Activated CD8-positive, alpha-beta memory T cell treated with anti-CD3 and anti-CD28 coated beads, Interleukin-2, amount 50 U/mL, for 48 hours (primary cell): ENCODE data around the gene PSMD13.
"Not testable (repeated sequence)": the region's sequence is repeated elsewhere in the genome, so short reads cannot be mapped to it uniquely, and the experiment has no call there.

Experiments
- DNase-seq: peaks from one replicate; pipeline ENCODE4 v3.0.0-alpha.2; 2020

Gene PSMD13

GRCh38 chr11:220641-221215 lies 16.0 kb upstream of the PSMD13 start:
- DNase-seq, result not testable (repeated sequence)

DNA sequence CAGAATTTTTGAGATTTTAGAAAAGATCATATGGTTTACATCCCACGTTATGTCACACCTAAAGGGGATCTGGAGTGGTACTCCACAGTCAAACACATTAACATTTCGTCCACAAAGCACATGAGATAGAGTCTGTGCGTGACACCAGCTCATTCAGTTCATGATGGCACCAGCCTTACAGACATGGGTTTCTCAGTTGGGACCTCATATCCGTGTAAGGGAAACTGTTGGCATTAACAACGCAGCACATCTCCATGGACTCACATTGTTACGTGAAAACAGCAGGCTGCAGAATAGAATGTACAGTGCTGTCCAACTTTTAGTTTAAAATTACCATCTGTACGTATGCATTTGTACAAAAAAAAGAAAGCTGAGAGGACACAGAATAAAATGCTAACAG lies 15.2 kb upstream of the PSMD13 start:
- DNase-seq, result no peak

GRCh38 chr11:221998-222789 lies 14.6 kb upstream of the PSMD13 start:
- DNase-seq, result peak; percentile 23

DNA sequence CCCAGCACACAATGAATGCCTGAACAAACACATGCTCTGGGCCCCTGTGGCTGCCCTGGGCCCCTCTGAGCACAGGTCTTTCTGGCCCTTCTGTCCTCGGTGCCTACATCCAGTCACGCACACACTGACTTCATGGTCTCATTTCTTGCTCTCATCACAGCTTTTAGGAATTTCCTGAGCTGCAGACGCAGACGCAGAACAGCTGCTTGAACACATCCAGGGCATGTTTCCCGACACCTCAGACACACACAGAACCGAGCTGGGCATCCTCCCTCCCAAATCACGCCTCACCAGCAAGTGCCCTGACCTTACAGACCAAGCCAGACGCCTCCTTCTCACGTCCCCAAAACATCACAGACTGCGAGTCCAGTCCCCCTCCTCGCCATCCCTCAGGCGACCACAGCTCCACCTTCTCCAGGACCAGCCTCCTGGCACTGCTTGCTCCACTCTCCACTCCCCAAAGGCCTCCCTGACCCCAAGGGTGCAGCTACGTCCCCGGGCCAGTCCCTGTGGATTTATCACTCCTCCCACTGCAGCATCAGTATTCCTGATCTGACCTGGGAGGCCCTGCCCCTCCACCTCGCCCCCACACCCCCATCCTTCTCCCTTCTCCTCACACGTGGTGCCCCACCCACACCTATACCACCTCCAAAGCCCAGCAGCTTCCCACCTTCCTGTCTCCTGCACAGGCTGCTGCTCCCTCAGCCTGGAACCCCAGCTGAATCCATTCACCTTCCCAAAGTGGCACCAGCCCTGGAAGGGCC lies 13.6 kb upstream of the PSMD13 start:
- peak; percentile 37 for DNase-seq

- DNase-seq, result peak; percentile 34
Measured at GRCh38 chr11:223884-224283, 12.9 kb upstream of the PSMD13 start.

DNA sequence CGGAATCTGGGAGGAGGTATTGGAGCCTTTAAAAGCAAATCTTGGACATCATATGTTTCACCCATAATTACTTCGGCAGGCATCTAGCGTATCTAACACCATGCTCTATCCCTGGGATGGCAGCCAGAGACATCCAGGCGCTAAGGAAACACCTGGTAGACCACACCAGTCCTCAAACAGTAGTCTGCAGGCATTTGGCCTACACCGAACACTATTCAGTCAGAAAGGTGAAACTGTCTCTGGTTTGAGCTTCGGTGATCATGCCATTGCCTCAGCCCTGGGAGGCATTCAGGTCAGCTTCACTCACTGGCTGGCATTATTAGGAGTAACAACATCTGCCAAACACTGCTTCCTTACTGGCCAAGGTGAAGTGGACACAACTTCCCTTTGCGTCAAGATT lies 12.4 kb upstream of the PSMD13 start:
- DNase-seq, result no peak

DNA sequence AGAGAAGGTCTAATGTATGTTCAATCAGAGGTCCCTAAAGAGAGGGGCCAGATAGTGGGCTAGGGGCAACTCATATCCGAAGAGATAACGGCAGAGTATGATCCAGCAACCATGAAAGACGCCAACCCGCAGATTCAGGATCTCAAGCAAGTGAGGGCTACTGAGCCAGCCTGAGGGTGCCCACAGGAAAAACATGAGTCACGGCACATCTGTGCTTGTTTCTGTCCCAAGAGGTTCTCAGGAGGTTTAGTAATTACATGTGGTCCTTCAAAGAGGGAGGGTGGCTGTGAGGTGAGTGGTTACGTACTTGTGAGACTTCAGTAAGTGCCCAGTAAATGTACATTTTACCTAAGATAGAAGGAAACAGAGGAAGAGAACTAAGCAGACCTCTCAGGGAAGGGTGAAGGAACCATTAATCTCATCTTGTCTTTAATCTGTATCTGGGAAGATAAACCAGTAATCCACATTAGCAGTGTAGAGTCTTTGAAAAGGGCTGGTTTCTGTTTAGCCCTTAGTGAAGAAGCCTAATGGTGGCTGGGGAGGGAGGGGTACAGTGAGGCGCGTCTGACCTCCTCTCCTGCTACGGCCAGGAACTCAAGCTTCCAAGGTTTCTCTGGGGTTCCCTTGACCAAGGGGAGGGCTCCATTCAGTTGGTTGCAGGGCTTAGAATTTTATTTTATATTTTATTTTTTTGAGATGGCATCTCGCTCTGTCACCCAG lies 10.9 kb upstream of the PSMD13 start:
- peak; percentile 56 for DNase-seq

GRCh38 chr11:227824-228379 lies 8.9 kb upstream of the PSMD13 start:
- DNase-seq, result peak; percentile 4

DNA sequence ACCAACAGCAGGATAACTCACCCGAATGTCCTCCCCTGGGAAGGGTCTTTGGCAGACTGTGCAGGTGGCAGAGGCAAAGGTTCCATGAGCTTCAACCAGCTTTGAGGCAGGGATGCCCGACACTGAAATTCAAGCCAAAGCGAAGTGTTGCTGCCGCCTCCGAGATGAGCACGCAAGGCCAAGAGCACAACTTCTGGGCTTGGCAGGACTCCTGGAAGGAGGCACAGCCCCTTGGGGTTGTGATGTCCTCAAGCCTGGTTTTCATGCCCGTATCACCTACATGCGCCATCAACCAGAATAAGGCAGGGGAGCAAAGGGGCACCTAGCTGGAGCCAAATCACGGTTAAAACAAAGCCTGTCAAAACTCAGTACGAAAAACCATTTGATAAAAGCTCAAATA lies 6.3 kb upstream of the PSMD13 start:
- peak; percentile 36 for DNase-seq

- peak; percentile 37 for DNase-seq
Measured at GRCh38 chr11:232783-233565, 3.8 kb upstream of the PSMD13 start.

DNA sequence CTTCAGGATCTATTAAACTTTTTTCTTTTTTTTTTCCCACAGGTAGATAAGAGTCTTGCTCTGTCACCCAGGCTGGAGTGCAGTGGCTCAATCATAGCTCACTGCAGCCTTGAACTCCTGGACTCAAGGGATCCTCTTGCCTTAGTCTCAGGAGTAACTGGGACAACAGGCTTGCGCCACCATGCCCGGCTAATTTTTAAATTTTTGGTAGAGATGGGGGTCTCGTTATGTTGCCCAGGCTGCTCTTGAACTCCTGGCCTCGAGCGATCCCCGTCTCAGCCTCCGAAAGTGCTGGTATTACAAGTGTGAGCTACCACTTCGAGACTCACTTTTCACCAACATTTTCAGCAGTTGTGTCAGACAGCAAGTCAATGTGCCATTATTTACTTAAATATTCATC lies 1.6 kb upstream of the PSMD13 start:
- peak; percentile 49 for DNase-seq

- no peak for DNase-seq
Measured at GRCh38 chr11:235609-235996, 1.2 kb upstream of the PSMD13 start.

- DNase-seq, result peak; percentile 87
Measured at GRCh38 chr11:235997-236773, 591 bp upstream of the PSMD13 start, which contains the start of gene SIRT3. SIRT3 (minus strand) TSS chr11:236342; CDS start chr11:236328, 14 bp downstream.

DNA sequence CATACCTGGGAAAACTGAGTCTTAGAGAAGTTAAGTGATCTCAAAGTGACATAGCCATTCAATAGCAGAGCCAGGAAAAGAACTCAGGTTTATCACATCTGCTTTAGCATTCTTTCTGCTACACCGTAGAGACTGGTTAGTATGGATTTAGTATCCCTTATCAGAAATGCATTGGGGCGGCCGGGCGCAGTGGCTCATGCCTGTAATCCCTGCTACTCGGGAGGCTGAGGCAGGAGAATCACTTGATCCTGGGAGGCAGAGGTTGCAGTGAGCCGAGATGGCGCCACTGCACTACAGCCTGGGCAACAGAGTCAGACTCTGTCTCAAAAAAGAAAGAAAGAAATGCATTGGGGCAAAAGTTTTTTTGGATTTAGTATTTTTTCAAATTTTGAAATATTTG lies 1.6 kb downstream of the PSMD13 start:
- DNase-seq, result not testable (repeated sequence)

- DNase-seq, result no peak
Measured at GRCh38 chr11:240315-240714, 3.5 kb downstream of the PSMD13 start.

DNA sequence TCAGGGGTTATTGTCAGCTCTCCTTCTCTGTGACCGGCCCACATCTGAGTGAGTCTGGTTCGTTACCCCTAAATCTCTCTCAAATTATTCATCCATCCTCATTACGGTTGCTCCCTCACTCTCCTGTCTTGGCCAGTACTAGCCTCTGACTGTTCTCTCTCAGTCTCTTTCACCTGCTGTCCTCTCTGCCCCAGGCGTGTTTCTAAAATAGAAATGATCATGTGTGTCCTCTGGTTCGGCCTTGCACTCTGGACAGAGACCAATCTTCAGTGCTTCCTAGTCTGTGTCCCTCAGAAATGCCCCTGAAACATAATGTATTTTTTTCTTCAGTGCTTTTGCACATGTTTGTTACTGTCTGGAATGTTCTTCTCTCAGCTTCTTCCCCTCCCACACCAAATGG lies 4.9 kb downstream of the PSMD13 start:
- no peak for DNase-seq

- DNase-seq, result no peak
Measured at GRCh38 chr11:244376-244775, 7.6 kb downstream of the PSMD13 start.

GRCh38 chr11:249062-249461 lies 12.3 kb downstream of the PSMD13 start:
- peak; percentile 34 for DNase-seq

- DNase-seq, result peak; percentile 46
Measured at GRCh38 chr11:250274-250673, 13.5 kb downstream of the PSMD13 start.

- DNase-seq, result peak; percentile 86
Measured at GRCh38 chr11:250740-251299, 14.0 kb downstream of the PSMD13 start.

- peak; percentile 44 for DNase-seq
Measured at GRCh38 chr11:251550-251949, 14.8 kb downstream of the PSMD13 start.
